Renal cortical epithelial cell (primary cell): ENCODE data around the gene INSRR. TPM values are rescaled to one million over a fixed set of nuclear protein-coding genes. Genes with fewer than 3 reads are reported as not detected.
A peak's percentile ranks its signal among the peaks of the same experiment; 100 is the strongest.

ENCODE experiments used
- DNase-seq: peaks from one replicate; pipeline ENCODE4 v3.0.0-alpha.2; 2011; ENCODE audit warnings: low read depth
- total RNA-seq: library from RNA; depleted of rRNA; stranded (reverse); fragments of >200 nt; gene quantifications from 2 replicates; pipeline ENCODE4 v1.2.3, GENCODE V29; 2014

INSRR gene
- total RNA-seq, result not detected in 2 replicates

DNA sequence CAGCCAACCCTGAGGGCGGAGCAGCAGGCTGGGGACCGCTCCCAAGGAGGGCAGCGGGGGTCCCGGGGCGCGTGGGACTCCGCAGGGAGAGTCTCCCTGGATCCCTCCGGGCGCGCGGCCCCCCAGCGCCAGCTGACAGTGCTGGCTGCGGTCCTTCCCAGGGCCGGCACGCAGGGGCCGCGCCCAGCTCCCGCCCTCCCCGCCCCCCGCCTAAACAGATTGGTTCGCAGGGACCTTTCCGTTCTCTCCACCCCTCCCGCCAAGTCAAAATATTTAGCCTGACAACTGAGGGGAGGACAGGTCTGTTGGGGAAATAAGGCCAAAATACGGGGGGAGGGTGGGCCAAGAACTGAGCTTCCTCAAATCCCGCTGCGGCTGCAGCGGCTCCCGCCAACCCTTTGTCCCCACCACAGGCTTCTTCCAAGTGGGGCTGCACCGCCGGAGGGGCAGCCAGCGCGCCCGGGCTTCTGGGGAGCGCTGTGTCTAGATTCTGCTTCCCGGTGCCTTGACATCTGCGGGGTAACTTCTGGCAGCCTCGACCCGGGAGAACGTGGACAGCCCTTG is at the start of gene INSRR:
INSRR (minus strand) TSS at position 159 of the 564 bp plus-strand sequence. CDS start 496 bp downstream, outside the sequence.
- DNase-seq, result no peak

- no peak for DNase-seq
Measured at GRCh38 chr1:156908541-156908940, 49.6 kb upstream of the INSRR start.

- no peak for DNase-seq
Measured at GRCh38 chr1:156906206-156906906, 47.4 kb upstream of the INSRR start.

GRCh38 chr1:156905651-156906050 is 46.7 kb upstream of the INSRR start:
- DNase-seq, result no peak

GRCh38 chr1:156905176-156905575 is 46.3 kb upstream of the INSRR start:
- DNase-seq, result no peak

DNA sequence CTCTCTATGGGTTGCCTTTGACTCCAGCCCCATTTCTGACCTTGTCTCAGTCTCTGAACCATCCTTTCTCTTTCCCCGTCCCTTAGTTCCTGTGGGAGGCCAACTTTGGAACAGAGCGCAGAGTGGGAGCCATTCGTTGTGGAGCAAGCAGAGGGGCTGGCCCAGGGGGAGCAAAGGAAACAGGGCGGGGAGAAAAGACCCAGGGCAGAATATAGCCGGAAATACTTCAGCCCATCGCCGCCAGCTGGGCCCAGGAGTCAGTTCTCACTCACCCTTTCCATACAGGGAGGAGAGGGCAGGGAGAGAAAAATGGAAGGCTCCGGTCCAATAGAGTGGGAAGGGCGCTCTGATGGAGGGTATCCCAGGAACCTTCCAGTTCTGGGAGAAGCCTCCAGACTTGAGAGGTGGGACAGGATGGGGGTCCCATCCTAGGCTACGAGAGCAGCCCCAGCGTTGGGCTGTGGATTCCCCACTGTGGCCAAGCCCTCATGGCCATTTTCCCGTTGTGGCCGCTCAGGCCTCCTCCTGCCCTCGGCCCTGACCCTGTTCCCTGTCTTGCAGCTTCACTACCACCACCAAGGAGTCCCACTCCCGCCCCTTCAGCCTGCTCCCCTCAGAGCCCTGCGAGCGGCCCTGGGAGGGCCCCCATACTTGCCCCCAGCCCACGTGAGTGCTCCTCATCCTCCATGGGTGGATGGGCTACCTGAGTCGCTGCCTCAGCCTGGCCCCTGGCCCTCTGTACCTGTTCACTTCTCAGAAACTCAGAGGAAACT is 45.5 kb upstream of the INSRR start:
- no peak for DNase-seq

- DNase-seq, result no peak
Measured at GRCh38 chr1:156903328-156904091, 44.6 kb upstream of the INSRR start.

DNA sequence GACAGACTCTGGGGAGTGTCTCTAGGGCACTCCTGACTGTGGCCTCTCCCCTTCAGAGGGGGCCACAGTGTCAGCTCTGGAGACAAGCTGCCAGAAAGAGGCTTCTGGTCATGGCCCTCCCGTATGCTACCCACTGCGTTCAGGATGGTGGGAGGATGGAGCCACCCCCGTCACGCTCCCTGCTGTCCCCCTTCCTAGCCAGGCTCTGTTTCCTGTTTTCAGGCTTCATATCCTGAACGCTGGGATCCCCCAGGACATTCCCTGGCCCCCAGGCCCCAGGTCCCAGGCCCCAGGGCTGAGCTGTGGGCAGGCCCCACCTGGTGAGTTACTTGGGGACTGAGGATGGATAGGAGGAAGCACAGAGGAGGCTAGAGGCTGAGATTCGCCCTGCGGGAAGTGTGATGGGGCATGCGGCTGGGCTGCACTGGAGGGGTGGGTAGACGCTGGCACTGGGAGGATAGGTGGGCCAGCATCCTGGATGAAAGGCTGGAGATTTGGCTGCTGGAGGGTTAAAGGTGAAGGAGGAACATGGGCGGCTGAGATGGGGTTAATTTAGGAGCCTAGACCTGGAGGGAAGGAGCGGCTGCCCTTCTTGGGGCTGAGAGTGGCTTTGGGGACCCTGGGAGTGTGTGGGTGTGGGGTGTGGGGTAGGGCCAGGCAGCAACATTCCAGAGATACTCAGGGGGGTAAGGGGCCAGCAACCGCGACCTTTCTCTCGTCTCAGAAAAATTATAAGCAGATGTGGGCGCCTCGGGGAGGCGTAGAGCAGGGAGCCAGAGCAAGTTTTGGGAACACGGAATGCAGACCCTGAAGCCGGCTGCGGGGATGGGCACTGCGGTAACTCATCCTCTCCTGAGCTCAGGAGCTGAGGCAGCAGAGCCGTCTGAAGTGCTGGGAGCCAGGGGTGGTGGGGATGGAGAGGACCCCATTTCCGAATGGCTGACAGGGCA is 43.3 kb upstream of the INSRR start:
- DNase-seq, result no peak

DNA sequence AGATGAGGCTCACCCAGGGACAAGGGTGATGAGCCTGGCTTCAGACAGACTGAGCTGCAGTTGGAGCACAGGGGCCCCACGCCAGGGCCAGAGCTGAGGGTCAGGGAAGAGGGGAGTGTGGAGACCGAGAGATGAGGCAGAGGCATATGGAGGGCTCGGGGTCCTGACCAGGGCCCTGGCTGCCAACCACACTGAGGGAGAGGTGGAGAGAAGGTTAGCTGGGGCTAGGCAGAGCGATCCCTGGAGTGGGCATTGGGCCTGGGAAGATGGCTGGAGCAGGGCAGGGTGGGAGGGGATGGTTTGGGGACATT is 42.6 kb upstream of the INSRR start:
- DNase-seq, result no peak

GRCh38 chr1:156900896-156901589 is 42.1 kb upstream of the INSRR start:
- no peak for DNase-seq

- no peak for DNase-seq
Measured at GRCh38 chr1:156899956-156900718, 41.2 kb upstream of the INSRR start.

- DNase-seq, result no peak
Measured at GRCh38 chr1:156898971-156899664, 40.2 kb upstream of the INSRR start.

GRCh38 chr1:156898161-156898566 is 39.2 kb upstream of the INSRR start:
- peak; percentile 32 for DNase-seq

DNA sequence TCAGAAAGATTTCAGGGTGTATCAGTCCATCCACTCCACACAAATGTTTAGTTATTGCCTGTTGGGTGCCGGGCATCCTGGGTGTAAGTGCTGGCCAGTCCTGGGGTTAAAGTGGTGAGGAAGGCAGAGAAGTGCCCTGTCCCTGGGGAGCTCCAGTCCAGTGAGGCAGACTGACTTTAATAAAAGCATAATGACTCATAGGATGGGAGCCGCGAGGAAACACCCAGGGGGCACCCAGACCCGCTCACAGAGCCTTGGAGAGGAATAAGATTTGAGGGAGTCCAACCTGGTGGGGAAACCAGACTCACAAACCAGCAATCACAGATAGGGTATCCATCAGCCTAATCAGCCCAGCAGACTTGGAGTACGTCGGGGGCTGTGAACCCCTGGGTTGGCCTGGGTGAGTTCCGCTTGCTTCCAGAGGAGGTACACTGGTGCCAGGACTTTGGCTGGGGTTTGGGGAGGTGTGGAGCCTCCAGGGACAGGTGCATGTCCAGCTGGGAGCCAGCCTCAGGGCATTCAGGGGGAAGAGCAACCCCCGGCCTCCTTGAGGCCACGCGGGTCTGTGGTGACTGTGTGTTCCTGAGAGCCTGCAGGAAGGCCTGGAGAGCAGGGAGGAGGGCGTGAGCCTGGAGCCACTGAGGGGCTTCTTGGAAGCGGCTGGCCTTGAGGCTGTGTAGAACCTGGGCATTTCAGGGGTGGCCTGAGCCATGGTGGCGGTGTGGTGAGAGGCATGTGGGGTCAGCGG is 38.3 kb upstream of the INSRR start:
- DNase-seq, result peak; percentile 70

- peak; percentile 90 for DNase-seq
Measured at GRCh38 chr1:156896490-156897033, 37.6 kb upstream of the INSRR start.

DNA sequence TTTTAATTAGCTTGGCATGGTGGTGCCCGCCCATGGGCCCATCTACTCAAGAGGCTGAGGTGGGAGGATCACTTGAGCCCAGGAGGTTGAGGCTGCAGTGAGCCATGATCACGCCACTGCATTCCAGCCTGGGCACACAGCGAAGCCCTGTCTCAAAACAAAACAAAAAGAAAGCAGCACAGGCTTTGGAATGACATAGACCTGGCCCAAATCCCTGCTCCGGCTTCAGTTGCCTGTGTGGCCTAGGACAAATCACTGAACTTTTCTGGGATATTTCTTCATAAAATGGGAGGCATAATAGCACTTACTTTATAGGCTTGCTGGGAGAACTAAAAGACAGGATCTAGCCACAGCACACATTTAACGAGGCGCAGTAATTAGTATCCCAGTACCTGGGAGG is 37.0 kb upstream of the INSRR start:
- no peak for DNase-seq

- DNase-seq, result no peak
Measured at GRCh38 chr1:156895455-156895812, 36.5 kb upstream of the INSRR start.
